Esophagus muscularis mucosa (tissue), 4 donors: ENCODE data around the gene CDC42BPA.

Experiments
- EP300 ChIP-seq: sonication (generic); formaldehyde crosslinking; IDR thresholded peaks from one replicate; pipeline ENCODE4 v1.6.1; 2017; ENCODE audit warnings: antibody characterized with exemption
- POLR2A ChIP-seq: fragments of 450-650 bp; IDR thresholded peaks from one replicate; pipeline ENCODE4 v1.6.1; 2017; ENCODE audit warnings: antibody characterized with exemption, moderate library complexity, mild to moderate bottlenecking, low read depth
- POLR2AphosphoS5 ChIP-seq, 2 donors: sonication (generic); formaldehyde crosslinking; IDR thresholded peaks; one replicate each; pipeline ENCODE4 v1.6.1; 2017; ENCODE audit warnings: antibody characterized with exemption in 2 of 2
- TF ChIP-seq, protein P1 (sequence below), 3 experiments: fragments of 200-600 bp in 2 of 3; fragments of 450-650 bp in 1 of 3; sonication (generic) in 2 of 3; IDR thresholded peaks; one replicate each; pipeline ENCODE4 v1.5.1; 2017 to 2019; ENCODE audit warnings: antibody characterized with exemption in 3 of 3, mild to moderate bottlenecking in 2 of 3, moderate library complexity in 1 of 3

DNA sequence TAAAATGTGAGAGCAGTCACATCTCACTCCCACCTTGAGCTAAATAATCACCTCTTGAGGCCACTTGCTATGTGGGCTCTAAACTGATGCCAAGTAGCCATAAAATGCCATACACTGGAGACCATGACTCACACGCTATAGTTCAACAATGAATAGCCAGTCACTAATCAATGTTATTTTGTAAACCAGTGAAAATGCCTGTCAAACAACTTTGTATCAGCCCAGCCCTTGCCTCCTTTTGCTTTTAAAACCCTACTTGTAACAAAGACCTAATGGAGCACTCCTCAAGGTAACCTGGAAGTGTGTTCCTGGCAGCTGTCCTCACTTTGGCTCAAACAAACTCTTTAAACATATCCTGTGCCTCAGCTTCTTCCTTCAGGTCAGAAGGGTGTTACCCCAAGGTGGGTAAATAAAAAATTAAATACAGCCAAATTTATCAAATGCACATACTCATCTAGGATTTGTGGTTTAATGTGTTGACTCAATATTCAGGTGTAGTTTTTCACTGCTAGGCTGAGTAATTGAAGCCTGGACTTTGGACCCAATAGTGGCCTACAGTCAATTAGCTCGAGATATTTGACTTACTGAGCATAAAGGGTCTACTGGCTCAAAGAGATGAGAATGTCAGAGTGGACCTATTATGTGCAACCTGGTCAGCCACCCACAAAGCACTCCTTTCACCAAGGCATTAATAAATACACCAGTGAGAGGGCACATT lies 223.9 kb downstream of the CDC42BPA start:
- TF ChIP-seq, protein P1, sequence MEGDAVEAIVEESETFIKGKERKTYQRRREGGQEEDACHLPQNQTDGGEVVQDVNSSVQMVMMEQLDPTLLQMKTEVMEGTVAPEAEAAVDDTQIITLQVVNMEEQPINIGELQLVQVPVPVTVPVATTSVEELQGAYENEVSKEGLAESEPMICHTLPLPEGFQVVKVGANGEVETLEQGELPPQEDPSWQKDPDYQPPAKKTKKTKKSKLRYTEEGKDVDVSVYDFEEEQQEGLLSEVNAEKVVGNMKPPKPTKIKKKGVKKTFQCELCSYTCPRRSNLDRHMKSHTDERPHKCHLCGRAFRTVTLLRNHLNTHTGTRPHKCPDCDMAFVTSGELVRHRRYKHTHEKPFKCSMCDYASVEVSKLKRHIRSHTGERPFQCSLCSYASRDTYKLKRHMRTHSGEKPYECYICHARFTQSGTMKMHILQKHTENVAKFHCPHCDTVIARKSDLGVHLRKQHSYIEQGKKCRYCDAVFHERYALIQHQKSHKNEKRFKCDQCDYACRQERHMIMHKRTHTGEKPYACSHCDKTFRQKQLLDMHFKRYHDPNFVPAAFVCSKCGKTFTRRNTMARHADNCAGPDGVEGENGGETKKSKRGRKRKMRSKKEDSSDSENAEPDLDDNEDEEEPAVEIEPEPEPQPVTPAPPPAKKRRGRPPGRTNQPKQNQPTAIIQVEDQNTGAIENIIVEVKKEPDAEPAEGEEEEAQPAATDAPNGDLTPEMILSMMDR (IDR thresholded peaks at IDR 0.05) = no peak
- TF ChIP-seq POLR2AphosphoS5 (IDR thresholded peaks at IDR 0.05) = no peak
- TF ChIP-seq POLR2A = no peak
- no peak for TF ChIP-seq EP300
